HepG2 (cell line): ENCODE results near the gene TTC1. TPM values are rescaled to one million over a fixed set of nuclear protein-coding genes. Genes with fewer than 3 reads are reported as not detected.

ENCODE experiments used
- ATAC-seq: fragments of 200-7000 bp; cut with Tn5 transposase; 3 replicates; pipeline ENCODE4 v1.9.1; 2020; ENCODE audit warnings: mild to moderate bottlenecking, moderate library complexity
- BruUV-seq: library from RNA; stranded (reverse); fragments of 400-500 nt; replicated peaks from 2 replicates; lab custom pipeline; 2021; lab: Mats Ljungman, UMichigan
- CTCF ChIA-PET: fragments of 300-600 bp; formaldehyde crosslinking; extraction: SDS; loops from one replicate; lab custom pipeline; 2021; ENCODE audit warnings: low total read pairs, inconsistent platforms, low intra/inter-chr PET ratio; lab: Yijun Ruan, JAX
- POLR2A ChIA-PET: fragments of 350-600 bp; sonication (Branson Sonifier 250); formaldehyde crosslinking; loops from one replicate; lab custom pipeline; 2020; ENCODE audit warnings: antibody characterized with exemption, inconsistent platforms; lab: Yijun Ruan, JAX
- DNase-seq: peaks from one replicate; pipeline ENCODE4 v3.0.0-alpha.2; 2015; ENCODE audit warnings: low spot score
- FAIRE-seq: peaks from 3 replicates; lab custom pipeline; 2011; peaks lifted over from hg19 to GRCh38; lab: Jason Lieb, UNC
- H2AFZ ChIP-seq: one replicate; pipeline ENCODE4 v1.6.1; 2011; ENCODE audit warnings: low read length, inconsistent platforms
- H3K27ac ChIP-seq: fragments of 300-600 bp; 3 replicates; pipeline ENCODE4 v1.8.0; 2011; ENCODE audit warnings: mixed run types, mild to moderate bottlenecking, mixed read lengths, low read length, inconsistent platforms; ENCODE audit not compliant: insufficient read depth; ENCODE audit errors: extremely low read length
- H3K27me3 ChIP-seq, 2 experiments: fragments of 200-600 bp in 1 of 2; 2 replicates in 1 of 2; 3 replicates in 1 of 2; pipeline versions ENCODE4 v1.6.0 to v1.8.0; 2011; ENCODE audit warnings: low read length in 2 of 2, mild to moderate bottlenecking in 2 of 2, moderate library complexity in 2 of 2, inconsistent platforms in 1 of 2; ENCODE audit not compliant: insufficient read depth in 2 of 2, control insufficient read depth in 1 of 2
- H3K36me3 ChIP-seq, 2 experiments: fragments of 200-600 bp in 1 of 2; replicated peaks in 1 of 2; 2 replicates in 1 of 2; 3 replicates in 1 of 2; pipeline versions ENCODE4 v1.5.1 to v1.8.0; 2011; ENCODE audit warnings: low read length in 2 of 2, inconsistent platforms in 1 of 2; ENCODE audit not compliant: insufficient read depth in 2 of 2, control insufficient read depth in 1 of 2
- H3K4me1 ChIP-seq: 2 replicates; pipeline ENCODE4 v1.5.1; 2012; ENCODE audit warnings: low read length, inconsistent platforms; ENCODE audit not compliant: insufficient read depth
- H3K4me2 ChIP-seq: 2 replicates; pipeline ENCODE4 v1.6.0; 2011; ENCODE audit warnings: low read depth, low read length, inconsistent platforms
- H3K4me3 ChIP-seq, 3 experiments: fragments of 200-600 bp in 1 of 3; sonication (generic), shearing (Covaris generic) in 1 of 3; replicated peaks in 1 of 3; 2 replicates each; pipeline ENCODE4 v1.5.1; 2011 to 2016; ENCODE audit warnings: low read length in 3 of 3, inconsistent platforms in 2 of 3, low read depth in 2 of 3, mild to moderate bottlenecking in 2 of 3, control low read depth in 1 of 3, mixed read lengths in 1 of 3; ENCODE audit not compliant: insufficient read depth in 1 of 3
- H3K79me2 ChIP-seq: one replicate; pipeline ENCODE4 v1.6.1; 2011; ENCODE audit warnings: low read length, inconsistent platforms; ENCODE audit not compliant: insufficient read depth
- H3K9ac ChIP-seq: 2 replicates; pipeline ENCODE4 v1.6.0; 2011; ENCODE audit warnings: mild to moderate bottlenecking, low read depth, low read length, inconsistent platforms; ENCODE audit not compliant: insufficient read depth
- H3K9me3 ChIP-seq: 2 replicates; pipeline ENCODE4 v1.5.1; 2012; ENCODE audit warnings: mild to moderate bottlenecking, low read length
- H4K20me1 ChIP-seq: 2 replicates; pipeline ENCODE4 v1.6.0; 2011; ENCODE audit warnings: inconsistent platforms, mild to moderate bottlenecking, low read length, moderate library complexity; ENCODE audit not compliant: insufficient read depth
- HNF4A ChIP-seq: sonication (generic); formaldehyde crosslinking; IDR thresholded peaks from 2 replicates; pipeline ENCODE4 v1.4.0; 2020; ENCODE audit warnings: missing genetic modification reagents
- KLF12 ChIP-seq: sonication (generic); formaldehyde crosslinking; IDR thresholded peaks from 2 replicates; pipeline ENCODE4 v1.4.0; 2020; ENCODE audit warnings: missing genetic modification reagents, borderline replicate concordance
- MATR3 ChIP-seq: sonication (generic); formaldehyde crosslinking; IDR thresholded peaks from 2 replicates; pipeline ENCODE4 v1.4.0; 2020; ENCODE audit warnings: missing genetic modification reagents
- TAF1 ChIP-seq: sonication (generic); formaldehyde crosslinking; IDR thresholded peaks from 2 replicates; pipeline ENCODE4 v1.4.0; 2020; ENCODE audit warnings: missing genetic modification reagents
- THAP8 ChIP-seq: sonication (generic); formaldehyde crosslinking; IDR thresholded peaks from 2 replicates; pipeline ENCODE4 v1.5.1; 2020; ENCODE audit warnings: missing genetic modification reagents, mild to moderate bottlenecking, borderline replicate concordance
- YEATS4 ChIP-seq: sonication (generic); formaldehyde crosslinking; IDR thresholded peaks from 2 replicates; pipeline ENCODE4 v1.4.0; 2020; ENCODE audit warnings: missing genetic modification reagents, borderline replicate concordance
- ZBTB39 ChIP-seq: sonication (generic); formaldehyde crosslinking; IDR thresholded peaks from 2 replicates; pipeline ENCODE4 v1.5.0; 2020; ENCODE audit warnings: missing genetic modification reagents
- WGBS: methylation state at CpG from one replicate; pipeline ENCODE4 v1.1.6; 2017; ENCODE audit warnings: low lambda C conversion rate; 5-methylcytosine and 5-hydroxymethylcytosine counted together
- in situ Hi-C: cut with HindIII; loops from 2 replicates; pipeline ENCODE4 v1.10.0; 2017; ENCODE audit warnings: low pct_unique_long_range_greater_than_20kb; ENCODE audit not compliant: extremely low pct_ligation_motif_present
- intact Hi-C: fragments of 100-400 bp; cut with micrococcal nuclease; formaldehyde crosslinking; loops from one replicate; pipeline ENCODE4 v1.10.0; 2022; ENCODE audit not compliant: unreplicated experiment
- polyA plus RNA-seq, 8 experiments: library from polyadenylated mRNA; depleted of rRNA in 3 of 8; stranded (reverse) in 7 of 8; unstranded in 1 of 8; fragments of >200 nt; fragmentation: Illumina TruSeq in 4 of 8; extraction: Trizol in 4 of 8; gene quantifications; 2 replicates each; pipeline versions ENCODE4 v1.2.1 to v1.2.3, GENCODE V29; 2011 to 2016; ENCODE audit warnings: low read depth in 4 of 8, missing spikeins in 1 of 8, mixed read lengths in 1 of 8; ENCODE audit not compliant: insufficient read depth in 1 of 8
- total RNA-seq, 5 experiments: library from RNA; depleted of rRNA; stranded (reverse); fragments of >200 nt; fragmentation: Illumina TruSeq; extraction: Trizol; gene quantifications; 2 replicates each; pipeline ENCODE4 v1.2.3, GENCODE V29; 2016; ENCODE audit warnings: low read depth in 1 of 5

TTC1 gene
- total and polyA plus RNA-seq, 2 of the 13 experiments (the other 11 are each of a cell fraction or from before 2014, with no cell fraction given), result 16.1 to 72.1 TPM

GRCh38 chr5:160090059-160090458 lies 81.1 kb downstream of the TTC1 start:
- Histone ChIP-seq H3K9ac (no peak overlapping the region), H3K27me3 (no peaks in the 10 kb centered on the region), H3K27ac (no peak overlapping the region), H3K4me3 (no peak overlapping the region), H3K79me2 (no peaks in the 10 kb centered on the region), H2AFZ (no peak overlapping the region), H4K20me1 (no peaks in the 10 kb centered on the region), H3K4me1 (no peaks in the 10 kb centered on the region), H3K4me2 (no peak overlapping the region), H3K9me3 (no peaks in the 10 kb centered on the region), H3K36me3 (peaks cover 5 to 25% of the 10 kb centered on the region in 2 experiments; a peak in 4 of 5 replicates)
- TF ChIP-seq THAP8 (CRISPR knock-in tag), result no peak
- no peak for TF ChIP-seq MATR3 (CRISPR knock-in tag)
- TF ChIP-seq TAF1 (CRISPR knock-in tag), result no peak
- TF ChIP-seq HNF4A (CRISPR knock-in tag), result no peak
- TF ChIP-seq YEATS4 (CRISPR knock-in tag), result no peak
- no peak for TF ChIP-seq KLF12 (CRISPR knock-in tag)
- no peak for TF ChIP-seq ZBTB39 (CRISPR knock-in tag)
- in situ Hi-C loops, result no loop called here
- intact Hi-C loops, result no loop called here
- no TSS peak for BruUV-seq
- CTCF ChIA-PET, result no interaction called here
- POLR2A ChIA-PET, result no interaction called here
- FAIRE-seq (no peak), ATAC-seq (no peak), DNase-seq (no peak)
- WGBS, result 90% methylated on average over 1 of the region's 1 CpG
